Hypothalamus (tissue), 51 donors: ENCODE measurements around the gene PPP1R2.
"Not testable (repeated sequence)": the region's sequence is repeated elsewhere in the genome, so short reads cannot be mapped to it uniquely, and the experiment has no call there.

ENCODE experiments used
- DNase-seq, 51 donors: peaks; one replicate each; lab custom pipeline; 2025; lab: John Stamatoyannopoulos, UW

PPP1R2 gene

GRCh38 chr3:195542698-195543499 lies at the start of gene PPP1R2:
PPP1R2 (minus strand) TSS chr3:195543325; CDS start chr3:195543025, 300 bp downstream.
- DNase-seq: peak in 50 of 51 donors; percentile 27 to 94 (median 84)

GRCh38 chr3:195591852-195592251 lies 48.7 kb upstream of the PPP1R2 start:
- no peak for DNase-seq

GRCh38 chr3:195591220-195591619 lies 48.1 kb upstream of the PPP1R2 start:
- no peak for DNase-seq

GRCh38 chr3:195590381-195590780 lies 47.3 kb upstream of the PPP1R2 start:
- not testable (repeated sequence) for DNase-seq

GRCh38 chr3:195589796-195590195 lies 46.7 kb upstream of the PPP1R2 start:
- not testable (repeated sequence) for DNase-seq

GRCh38 chr3:195587824-195588223 lies 44.7 kb upstream of the PPP1R2 start:
- no peak for DNase-seq

- DNase-seq: no peak
Observed at GRCh38 chr3:195587406-195587805, 44.3 kb upstream of the PPP1R2 start.

- peak in 1 of 51 donors; percentile 27 for DNase-seq
Observed at GRCh38 chr3:195584543-195584870, 41.4 kb upstream of the PPP1R2 start.

GRCh38 chr3:195583831-195584542 lies 40.9 kb upstream of the PPP1R2 start, which contains the start of gene APOD:
APOD (minus strand) TSS chr3:195583940; CDS start chr3:195579461, 4,479 bp downstream.
- DNase-seq: peak in 39 of 51 donors; percentile 16 to 88 (median 56)

- peak in 7 of 51 donors; percentile 14 to 49 (median 29) for DNase-seq
Observed at GRCh38 chr3:195582947-195583346, 39.8 kb upstream of the PPP1R2 start.

GRCh38 chr3:195580744-195581443 lies 37.8 kb upstream of the PPP1R2 start:
- peak in 31 of 51 donors; percentile 3 to 89 (median 31) for DNase-seq

- DNase-seq: no peak
Observed at GRCh38 chr3:195579281-195579680, 36.2 kb upstream of the PPP1R2 start.

- DNase-seq: no peak
Observed at GRCh38 chr3:195578565-195578964, 35.4 kb upstream of the PPP1R2 start.

GRCh38 chr3:195577645-195578177 lies 34.6 kb upstream of the PPP1R2 start:
- no peak for DNase-seq

GRCh38 chr3:195574497-195575304 lies 31.6 kb upstream of the PPP1R2 start:
- DNase-seq: no peak

GRCh38 chr3:195573611-195574496 lies 30.7 kb upstream of the PPP1R2 start:
- no peak for DNase-seq

- DNase-seq: no peak
Observed at GRCh38 chr3:195571361-195571760, 28.2 kb upstream of the PPP1R2 start.

- no peak for DNase-seq
Observed at GRCh38 chr3:195570912-195571311, 27.8 kb upstream of the PPP1R2 start.

GRCh38 chr3:195570344-195570743 lies 27.2 kb upstream of the PPP1R2 start:
- no peak for DNase-seq
